GM04504 (cell line): ENCODE data around the gene MSL3B.

Experiments
- DNase-seq: peaks from one replicate; pipeline ENCODE4 v3.0.0-alpha.2; 2012; ENCODE audit warnings: low read depth

The MSL3B gene

DNA sequence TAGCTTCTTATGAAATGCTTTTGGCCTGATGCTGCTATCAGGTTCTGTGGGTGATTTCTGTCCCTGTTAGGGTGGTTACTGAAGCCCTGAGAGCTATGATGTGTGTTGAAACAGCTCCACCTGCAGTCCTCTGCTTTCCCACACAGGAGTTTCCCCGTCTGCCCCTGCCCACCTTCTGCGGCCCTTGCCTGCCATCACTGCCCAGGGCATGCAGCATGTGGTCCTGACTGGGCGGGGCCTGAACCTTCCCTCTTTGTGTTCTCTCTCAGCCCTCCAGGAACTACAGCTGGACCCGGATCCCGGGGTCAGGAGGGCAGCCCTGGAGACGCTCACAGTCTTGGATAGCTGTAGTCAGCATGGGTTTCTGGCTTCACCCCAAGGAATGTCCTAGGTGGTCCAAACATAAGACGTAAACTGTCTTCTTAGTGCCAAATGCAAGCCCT lies 35.3 kb downstream of the MSL3B start:
- peak; percentile 5 for DNase-seq

DNA sequence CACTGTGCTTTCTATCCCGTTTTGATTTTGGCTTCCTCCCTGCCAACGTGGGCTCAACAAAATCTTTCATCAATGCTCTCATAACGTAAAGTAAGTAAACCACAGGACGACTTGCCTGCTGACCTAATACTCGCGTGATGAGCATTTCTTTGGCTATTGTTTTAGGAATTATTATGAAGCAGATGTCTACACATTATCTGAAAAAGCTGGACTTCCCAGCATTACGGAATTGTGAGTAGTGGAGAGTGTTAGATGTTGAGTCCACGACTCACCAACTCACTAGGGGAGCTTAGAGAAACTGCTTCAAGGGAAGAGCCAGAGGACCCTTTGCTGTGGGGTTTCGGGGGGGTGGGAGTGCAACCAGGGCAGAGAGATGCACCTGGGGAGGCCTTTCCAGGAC lies 35.8 kb downstream of the MSL3B start:
- no peak for DNase-seq

DNA sequence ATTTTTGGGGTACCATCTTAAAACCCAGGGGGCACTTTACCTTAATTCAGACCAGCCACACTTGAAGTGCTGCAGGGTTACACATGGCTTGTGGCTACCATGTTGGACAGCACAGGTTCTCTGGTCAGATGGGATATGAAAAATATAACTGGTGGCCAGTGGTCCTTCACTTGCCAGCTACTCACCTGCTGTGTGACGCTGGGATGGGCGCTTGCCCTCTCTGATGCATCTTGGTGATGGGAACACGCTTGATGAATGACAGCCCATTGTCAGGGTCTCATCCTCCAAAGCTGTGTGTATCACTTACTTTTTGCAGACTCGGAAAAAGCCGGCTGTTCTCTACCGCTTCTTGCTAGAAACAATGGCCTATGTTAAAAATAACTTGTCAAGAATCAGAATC lies 36.3 kb downstream of the MSL3B start:
- no peak for DNase-seq

DNA sequence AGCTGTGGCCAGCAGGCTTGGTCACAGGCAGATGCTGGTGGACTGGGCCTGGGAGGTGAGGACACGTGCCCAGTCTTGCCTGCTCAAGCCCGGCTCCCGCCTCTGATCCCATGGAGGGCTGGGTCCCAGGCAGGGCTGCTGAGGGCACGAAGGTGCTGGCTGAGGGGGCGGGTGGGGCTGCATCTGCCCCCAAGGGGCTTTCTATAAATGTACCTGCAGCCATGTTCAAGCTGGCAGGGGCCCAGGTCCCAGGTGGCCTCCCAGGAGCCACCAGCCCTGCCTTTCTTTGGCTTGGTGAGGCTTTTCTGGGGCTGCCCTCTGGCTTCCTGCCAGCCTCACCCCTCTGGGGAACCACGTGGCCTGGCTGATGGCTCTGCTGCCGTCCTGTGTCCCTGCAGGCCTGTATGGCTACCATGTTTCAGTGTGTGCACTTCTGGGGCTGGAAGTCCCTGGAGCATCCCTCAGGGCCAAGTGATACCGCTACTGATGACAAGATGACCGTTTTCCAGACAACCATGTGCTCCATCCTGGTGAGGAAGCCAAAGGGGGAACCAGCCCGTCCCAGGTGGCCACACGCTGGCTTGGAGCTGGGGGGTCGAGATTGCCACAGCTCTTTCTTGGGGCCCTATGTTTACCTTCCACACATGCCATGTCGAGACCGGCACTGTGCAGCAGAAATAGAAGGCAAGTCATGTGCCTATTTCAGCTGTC lies 37.0 kb downstream of the MSL3B start:
- no peak for DNase-seq

DNA sequence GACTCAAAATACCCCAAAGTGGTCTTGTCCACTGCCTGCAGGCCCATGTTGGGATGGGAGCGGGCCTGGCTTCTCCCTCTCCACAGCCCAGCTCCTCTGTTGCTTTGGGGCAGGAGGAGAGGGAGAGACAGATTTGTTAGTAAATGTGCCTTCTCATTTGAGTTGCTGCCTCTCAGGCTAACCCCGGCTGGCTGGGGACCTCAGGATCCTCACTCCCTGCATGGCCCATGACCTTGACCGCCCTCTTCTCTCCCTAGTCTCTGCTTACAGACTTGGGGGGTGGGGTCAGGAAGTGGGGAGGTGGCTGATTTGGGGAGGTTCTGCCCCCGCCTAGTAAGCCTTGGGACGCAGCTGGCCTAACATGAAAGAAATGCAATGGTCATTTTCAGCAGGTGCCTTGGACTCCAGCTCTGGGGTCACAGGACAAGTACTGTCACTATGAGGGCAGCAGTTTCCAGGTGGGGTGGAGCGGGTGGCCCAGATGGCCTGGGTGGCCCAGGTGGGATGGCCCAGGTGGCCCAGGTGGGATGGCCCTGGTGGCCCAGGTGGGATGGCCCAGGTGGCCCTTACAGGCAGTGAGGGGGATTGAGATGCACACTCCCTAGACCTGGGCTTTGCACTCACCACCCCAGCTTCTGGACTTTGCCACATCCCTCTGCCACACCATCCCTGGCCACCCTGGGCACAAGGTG lies 37.9 kb downstream of the MSL3B start:
- no peak for DNase-seq

DNA sequence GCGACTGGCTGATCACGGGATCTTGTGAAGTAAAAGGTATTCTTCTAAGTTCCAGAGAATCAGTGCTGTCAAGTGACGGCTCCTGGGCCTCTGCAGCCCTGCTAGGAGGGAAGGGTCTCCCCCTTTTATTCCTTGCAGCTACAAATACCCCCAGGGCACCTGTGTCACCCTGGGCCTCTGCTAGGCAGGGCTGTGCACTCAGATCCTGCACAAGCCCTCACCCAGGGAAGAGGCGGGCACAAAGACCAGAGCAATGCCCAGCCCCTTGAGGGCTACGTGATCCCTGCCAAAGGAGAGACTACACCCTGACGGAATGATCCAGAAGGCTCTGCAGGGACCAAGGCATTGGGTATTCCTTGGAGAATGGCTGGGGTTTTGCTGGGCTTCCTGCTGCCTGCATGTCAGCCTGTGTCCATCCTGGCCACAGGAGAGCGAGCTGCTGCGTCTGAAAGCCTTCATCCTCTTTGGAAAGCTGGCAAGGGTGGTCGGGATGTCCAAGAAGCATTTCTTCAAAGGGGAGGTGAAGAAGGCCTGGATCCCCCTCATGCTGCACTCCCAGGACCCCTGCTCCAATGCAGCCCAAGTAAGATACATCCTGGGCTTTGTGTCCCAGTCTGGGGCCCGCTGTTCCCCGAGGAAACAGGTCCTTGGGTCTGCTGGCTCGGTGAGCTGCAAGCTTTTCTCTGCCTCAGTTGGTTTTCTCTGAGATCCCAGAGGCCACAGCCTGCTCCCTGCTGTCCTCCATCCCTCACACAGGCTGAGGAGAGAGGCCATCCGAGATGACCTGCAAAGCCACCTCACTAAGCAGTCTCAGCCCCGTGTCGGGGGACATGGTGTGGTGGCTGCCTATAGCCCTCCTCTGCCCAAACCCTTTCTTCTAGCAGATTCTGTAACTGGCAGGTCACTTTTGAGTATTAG lies 38.7 kb downstream of the MSL3B start:
- DNase-seq = no peak

DNA sequence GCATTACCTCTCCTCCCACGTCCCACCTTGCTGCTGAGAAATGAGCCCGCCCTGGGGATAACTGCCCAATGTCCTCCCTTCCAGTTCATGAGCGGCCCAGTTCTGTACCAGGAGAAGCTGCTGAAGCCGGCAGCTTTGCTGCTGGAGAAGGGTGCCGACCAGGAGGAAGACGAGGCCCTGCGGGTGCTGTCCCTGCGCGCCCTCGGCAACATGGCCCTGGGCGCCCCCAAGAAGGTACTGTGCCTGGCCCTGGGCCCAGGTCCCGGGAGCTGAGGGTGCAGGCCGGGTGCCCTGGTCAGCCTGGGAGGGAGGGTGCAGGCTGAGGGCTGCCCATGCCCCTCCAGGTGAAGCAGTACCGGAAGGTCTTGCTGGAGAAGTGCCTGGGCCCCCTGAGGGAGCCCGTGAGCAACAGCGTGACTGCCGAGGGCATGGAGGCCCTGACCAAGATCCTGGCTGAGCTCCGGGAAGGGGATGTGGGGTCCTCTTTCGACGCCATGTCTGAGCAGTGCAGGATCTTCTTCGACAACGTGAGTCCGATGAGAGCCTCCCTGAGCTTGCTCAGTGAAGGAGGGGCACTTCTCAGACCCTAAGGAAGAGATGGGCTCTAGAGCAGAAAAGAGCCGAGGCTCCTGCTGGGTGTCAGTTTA lies 39.5 kb downstream of the MSL3B start:
- no peak for DNase-seq

DNA sequence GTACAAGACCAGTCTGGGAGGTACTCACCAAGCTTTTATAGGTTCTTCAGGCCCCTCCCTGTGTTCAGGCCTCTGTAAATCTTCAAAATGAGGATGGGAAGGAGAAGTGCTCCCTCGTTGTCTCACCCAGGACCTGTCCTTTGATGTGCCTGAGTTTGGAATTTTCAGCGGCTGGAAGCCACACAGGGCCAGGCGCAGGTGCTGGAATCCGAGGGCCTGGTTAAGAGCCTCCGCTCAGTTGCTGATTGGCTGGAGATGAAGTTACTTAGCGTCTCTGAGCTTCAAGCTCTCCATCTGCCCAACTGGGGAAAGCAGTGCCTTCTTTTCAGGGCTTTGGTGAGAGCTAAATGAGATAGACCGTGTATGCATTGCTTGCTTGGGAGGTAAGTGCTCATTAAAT lies 43.8 kb downstream of the MSL3B start:
- DNase-seq = no peak

DNA sequence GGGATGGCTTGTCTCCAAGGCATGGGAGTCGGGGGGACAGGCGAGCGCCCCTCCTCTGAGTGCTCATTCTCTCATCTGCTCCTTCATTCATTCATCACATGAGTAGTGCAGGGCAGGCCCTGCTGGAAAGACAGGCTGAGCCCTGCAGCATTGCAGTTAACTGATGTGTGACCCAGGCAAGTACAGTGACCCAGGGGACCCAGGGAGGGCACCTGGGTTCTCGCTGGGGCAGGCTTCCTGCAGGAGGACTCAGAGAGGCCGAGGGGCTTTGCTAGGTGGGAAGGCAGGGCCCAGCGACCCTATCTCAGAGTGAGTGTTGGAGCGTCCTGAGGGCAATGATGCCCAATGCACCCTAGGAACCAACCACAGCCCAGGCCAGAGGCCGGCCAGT lies 44.5 kb downstream of the MSL3B start:
- DNase-seq = no peak

DNA sequence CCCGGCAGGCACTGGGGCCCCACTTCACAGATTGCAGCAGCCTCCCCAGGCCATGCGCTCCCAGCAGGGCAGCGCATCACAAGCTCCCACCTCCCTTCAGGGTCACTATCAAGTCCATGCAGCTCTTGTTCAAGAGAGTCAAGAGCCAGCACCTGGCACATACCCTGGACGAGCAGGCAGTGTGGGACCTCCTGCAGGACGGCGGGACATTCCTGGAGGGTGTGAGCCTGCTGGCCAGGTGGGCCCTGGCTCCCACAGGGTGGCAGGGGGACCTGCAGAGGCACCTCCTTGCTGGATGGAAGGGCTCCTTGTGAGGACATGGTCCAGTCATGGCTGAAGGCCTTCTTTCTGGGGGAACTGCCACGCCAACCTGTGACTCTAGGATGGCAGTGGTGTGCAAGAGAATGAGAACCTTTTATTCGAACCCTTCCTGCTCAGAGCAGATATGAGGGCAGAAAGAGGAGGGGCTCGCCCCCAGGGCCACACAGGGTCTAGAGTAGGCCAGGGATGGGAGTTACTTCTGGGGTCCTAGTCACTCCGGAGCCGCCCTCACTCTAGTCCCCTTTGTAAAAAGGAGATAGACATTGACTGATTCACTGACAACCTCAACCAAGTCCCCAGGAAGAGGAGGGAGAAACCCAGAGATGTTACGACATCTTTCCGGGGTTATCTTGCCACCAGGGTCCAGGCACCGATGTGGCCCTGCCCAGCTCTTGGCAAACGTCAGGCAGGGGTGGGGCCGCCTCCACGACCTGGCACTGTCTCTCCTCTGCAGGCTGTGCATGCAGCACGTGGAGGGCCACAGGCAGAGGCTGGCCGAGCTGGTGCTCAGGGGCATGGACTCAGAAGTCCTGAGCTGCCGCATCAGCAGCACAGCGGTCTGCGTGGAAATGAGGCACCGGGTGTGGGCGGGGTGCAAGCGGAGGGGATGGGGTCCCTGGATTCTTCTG lies 45.1 kb downstream of the MSL3B start:
- no peak for DNase-seq

DNA sequence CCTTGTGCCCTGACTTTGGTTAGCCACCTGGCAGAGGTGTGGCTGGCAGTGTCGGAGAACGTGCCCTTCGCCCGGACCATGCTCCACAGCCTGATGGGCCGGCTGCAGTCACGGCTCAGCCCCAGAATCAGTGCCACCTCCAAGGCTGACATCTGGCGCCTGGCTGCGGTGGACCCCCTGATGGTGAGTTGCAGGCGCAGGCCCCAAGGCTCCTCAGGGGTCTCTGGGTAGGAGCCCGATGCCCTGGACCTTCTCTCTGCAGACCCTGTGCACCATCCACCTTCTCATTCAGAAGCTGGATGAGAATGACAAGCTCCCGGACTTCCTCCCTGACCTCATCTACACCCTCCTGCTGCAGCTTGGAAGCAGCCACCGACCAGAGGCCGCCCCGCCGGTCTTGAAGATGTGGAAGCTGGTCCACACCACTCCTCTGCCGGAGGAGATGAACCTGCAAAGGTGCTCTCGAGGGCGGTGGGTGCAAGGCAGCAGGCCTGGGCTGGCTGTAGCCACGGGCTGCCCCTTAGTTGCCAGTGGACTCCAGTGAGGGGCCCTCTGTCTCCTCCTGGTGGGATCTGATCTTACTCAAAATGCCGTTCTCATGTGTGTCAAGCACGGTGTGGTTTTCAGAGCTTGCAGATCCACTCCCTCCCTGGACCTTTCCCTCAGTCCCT lies 46.0 kb downstream of the MSL3B start:
- DNase-seq = no peak

DNA sequence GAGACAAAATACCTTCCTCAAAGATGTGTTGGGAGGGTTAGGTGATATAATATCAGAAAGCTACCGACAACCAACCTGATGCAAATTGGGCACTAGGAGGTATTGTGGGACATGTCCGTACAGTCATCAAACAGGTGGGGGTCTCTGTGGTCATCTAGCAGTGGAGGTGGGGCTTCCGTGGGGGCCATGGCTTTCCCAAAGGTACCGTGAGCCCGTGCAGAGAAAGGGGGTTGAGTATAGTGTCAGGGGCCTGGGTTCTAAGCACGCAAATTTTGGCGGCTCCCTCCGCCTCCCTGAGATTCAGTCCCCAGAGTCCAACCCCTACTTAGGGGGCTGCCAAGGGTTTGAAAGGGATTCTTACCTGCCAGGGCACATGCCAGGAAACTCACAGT lies 46.5 kb downstream of the MSL3B start:
- DNase-seq = no peak

DNA sequence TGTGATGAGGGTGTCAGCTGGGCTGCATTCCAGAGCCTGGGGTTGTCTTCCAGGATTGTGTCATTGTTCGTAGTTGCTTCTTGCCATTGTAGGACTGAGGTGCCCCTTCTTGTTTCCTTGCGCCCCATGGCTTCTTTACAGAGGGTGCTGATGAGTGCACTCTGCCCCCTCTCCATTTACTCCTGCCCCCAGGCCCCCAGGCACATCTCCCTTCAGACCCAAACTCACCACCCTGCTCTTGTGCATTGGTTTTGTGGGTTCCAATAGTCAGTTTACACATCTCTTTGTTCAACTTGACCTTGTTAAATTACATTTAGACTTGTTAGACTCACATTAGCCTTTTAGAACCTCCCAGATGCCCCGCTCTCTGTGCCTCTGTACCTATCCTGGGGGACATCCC lies 47.0 kb downstream of the MSL3B start:
- DNase-seq = no peak

DNA sequence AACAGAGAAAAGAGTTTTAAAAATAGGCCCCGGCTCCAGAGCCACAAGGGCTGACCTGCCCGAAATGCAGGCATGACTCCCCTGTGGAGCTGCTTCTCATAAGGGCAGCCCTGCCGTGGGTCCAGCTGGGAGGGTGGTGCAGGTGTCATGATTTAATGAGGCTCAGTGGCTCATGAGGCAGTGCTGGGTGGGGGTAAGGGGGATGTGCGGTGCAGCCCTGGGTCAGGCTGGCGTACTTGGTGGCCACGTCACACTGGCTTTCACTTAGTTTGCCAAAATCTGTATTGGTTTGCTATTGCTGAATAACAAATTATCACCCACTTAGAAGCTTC lies 47.4 kb downstream of the MSL3B start:
- no peak for DNase-seq

DNA sequence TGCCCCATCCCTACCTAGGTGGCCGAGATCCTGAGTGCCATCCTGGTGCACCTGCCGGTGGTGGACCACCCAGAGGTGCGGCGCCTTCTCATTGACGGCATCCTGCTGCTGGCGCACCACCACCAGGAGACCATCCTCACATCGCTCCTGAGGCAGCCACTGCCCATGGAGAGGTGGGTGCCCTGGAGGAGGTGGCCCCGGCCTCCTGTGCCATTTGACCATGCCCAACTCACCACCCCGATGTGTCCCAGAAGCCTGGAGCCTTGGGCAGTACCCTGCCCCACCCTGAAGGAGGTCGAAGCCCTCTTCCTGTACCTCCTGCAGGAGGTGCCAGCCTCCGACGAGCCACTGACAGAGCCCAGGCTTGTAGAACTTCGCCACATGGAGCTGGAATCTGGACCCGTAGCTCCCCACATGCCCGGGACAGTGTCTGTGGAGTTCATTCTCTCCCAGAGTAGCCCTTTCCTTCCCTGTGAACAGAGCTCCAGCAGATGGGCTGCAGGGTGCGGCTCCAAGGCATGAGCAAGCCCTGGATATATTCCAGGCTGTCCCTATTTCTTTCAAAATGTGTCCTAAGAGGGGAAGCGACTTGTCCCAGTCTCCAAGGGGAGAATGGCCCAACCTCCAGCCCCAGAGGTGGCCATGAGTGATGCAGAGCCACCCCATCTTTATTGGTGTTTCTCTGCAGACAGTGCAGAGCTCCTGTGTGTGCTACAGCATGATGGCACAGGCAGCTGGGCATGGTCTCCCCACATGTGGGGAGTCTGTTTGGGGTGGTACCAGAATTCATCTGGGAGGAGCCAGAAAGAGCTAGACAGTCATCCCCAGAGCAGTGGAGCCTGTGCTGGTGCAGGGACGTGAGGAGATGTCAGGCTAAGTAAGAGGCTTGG lies 48.1 kb downstream of the MSL3B start:
- no peak for DNase-seq

DNA sequence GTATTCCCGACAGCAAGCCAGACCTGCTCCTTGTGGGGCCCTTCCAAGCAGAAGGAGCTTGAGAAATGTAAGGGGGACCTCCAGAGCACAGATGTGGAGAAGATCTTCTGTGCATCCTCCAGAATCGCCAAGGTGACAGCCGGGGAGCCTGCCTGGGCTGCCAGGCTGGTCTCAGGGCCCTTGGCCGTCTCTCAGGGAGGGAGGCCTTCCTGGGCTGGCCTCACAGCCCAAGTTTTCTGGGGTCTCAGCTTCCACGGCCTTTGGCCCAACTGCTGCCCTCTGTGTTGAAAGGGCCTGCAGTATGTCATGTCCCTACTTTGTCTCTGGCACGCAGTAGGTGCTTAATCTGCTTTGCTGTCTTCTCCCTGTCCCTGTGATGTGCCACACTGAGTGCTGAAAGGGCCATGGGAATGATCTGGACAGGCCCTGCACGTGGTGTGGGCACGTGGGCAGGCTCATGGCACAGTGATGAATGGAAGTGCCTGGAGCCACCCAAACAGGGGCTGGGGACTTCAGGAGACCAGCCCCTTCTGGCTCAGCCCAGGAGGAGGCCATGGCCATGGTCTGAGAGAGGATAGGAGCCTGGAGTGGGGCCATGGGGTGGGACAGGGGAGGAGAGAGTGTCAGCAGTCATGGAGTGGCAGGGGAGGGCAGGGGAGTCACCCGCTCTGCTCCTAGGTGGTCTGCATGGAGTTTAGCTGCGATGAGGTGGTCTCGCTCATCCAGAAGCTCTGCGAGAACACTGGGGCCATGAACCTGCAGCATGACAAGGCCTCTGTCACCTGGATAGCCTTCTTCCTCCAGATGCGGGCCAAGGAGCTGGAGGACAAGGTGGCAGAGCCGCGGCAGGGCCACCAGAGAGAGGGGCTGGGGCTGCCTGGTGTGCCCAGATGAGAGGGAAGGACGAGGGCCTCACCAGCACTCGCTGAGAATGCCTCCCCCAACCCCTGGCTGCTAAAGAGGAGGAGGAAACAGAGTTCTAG lies 49.3 kb downstream of the MSL3B start:
- no peak for DNase-seq

DNA sequence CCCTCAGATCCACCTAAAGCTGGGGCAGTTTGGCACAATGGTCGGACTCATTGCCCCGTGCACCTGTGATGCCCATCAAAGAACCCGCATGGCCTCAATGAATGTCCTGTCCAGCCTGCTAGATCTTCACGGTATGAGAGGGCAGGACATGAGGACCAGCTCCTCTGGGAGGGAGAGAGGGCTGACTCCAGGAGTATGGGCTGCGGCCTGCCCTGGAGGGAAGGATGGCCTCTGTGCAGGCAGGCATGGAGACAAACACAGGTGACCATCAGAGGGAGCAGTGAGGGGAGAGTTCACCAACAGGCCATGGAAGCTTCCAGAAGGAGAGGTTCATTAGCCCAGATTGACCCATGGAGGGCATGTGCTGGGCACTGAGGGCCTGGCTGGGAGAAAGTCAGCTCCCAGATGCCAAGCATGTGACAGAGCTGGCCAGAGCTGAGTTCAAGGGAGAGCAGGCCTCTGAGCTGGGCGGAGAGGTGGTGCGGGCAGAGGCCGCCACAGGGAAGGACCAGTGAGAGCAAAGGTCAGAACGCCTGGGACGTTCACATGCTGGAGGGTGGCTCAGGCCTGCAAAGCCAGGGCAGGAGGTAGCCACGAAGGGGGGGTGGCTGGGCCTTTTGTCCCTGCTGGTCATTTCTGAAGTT lies 50.1 kb downstream of the MSL3B start:
- no peak for DNase-seq

DNA sequence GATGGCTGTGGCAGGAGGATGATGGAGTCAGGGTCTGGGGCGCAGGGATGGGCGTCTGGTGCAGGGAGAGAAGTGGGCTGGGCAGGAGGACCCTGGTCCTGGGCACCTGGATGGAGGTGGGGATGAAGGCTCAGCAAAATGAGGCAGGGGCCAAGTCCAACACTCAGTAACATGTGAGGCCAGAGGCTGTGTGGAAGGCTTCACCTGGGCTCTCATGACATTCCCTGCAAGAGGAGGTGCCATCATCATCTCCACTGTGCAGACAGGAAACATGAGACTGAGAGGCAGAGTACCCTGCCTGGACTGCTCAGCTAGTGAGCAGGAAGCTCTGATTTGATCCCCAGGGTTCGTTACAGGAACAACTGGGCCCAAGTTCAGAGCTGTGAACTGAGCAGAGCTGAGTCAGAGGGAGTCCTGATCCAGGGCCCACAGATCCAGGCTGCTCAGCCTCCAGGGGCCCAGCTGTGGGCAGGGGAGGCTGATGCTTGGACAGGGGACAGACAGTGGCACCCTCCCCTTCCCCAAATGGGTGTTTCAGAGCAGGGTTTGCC lies 50.8 kb downstream of the MSL3B start:
- DNase-seq = no peak
